ENCODE measurements around the gene GPX4.

GPX4 gene

DNA sequence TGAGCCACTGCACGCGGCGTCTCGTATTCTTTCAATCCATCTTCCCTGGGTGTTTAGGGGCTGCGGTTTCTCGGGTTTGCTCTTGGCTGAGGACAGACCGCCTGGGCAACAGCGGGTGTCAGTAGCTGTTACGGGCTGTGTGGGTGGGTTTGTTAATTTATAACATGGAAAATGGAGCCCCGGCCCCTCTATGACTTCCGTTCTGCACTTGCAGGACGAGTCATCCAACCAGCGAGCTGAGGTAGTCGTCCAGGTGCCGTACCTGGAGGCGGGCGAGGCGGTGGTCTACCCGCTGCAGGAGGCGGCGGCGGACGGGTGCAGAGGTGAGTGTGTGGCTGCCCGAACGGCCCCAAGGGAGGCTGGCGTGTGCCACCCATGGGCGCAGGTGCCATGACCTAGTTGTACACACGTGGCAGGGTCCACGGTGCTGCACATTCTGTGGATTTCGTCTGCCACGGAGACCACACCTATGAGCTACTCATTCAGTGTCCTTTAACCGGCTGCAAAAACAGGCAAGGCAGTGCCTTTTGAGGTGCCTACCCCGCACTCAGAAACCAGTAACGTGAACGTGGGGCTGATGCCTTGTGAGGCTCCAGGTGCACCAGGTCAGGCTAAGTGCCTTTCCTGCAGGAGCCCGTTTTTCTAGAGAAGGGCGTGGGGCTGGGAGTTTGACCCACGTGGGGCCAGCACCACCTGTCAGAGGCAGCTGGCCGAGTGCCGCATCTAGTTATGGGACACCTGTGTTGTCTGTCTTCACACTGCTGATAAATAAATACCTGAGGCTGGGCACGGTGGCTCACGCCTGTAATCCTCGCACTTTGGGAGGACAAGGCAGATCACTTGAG lies 19.5 kb upstream of the GPX4 start:
- DNase-seq (ENCODE audit: low spot score), result peak; percentile 77

DNA sequence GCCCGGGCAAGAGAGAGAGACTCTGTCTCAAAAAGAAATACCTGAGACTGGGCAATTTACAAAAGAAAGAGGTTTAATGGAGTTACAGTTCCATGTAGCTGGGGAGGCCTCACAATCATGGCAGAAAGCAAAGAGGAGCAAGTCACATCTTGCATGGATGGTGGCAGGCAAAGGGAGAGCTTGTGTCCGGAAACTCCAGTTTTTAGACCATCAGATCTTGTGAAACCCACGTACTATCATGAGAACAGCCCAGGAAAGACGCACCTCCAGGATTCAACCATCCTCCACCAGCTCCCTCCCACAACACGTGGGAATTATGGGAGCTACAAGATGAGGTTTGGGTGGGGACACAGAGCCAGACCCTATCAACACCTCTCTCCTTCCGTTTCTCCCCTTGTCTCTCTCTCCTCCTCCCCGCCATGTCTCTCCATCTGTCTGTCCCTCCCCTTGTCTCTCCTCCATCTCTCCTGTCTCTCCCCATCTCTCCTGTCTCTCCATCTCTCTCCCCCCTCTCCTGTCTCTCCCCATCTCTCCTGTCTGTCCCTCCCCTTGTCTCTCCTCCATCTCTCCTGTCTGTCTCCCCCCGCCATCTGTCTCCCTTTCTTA lies 18.6 kb upstream of the GPX4 start:
- DNase-seq (ENCODE audit: low spot score), result no peak

DNA sequence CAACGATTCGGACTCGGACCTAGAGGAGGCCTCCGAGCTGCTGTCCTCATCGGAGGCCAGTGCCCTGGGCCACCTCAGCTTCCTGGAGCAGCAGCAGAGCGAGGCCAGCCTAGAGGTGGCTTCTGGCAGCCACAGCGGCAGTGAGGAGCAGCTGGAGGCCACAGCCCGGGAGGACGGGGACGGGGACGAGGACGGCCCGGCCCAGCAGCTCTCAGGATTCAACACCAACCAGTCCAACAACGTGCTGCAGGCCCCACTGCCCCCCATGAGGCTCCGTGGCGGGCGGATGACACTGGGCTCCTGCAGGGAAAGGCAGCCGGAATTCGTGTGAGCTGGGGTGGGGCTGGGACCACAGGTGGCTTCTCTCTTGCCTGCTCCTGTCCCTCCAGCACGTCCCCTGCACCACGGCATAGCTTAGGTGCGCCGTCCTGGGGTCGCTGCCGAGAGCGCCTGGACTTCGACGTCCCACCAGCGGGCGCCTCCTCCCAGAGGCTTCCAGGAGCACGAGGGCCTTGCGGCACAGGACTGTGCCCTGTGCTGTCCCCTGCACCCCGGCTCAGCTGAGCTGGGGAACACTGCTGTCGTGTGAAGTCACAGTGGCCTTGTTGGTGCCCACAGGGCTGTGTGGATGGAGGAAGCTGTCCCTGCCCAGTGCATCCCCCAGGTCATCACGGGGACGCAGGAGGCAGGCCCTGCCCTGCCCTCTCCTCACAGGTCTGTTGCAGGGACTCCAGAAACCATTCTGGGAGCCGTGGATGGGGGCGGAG lies 17.9 kb upstream of the GPX4 start:
- no peak for DNase-seq (ENCODE audit: low spot score)

DNA sequence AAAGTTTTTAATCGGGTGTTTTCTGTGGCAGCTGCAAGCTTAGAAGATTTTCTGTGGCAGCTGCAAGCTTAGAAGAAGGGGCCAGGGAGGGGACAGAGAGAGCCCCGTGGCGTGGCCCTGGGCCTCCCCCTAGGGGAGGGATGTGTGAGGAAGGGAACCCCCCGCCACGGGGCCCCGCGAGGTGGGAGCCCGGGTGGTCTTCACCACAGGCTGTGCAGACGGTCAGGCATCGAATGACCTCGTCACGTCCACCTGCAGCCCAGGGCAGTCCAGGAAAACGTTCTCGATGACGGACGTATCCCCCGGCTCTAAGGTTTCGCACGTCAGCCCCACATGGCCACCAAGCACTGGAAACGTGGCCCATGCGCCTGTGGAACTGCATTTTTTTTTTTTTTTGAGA lies 17.2 kb upstream of the GPX4 start:
- no peak for DNase-seq (ENCODE audit: low spot score)

DNA sequence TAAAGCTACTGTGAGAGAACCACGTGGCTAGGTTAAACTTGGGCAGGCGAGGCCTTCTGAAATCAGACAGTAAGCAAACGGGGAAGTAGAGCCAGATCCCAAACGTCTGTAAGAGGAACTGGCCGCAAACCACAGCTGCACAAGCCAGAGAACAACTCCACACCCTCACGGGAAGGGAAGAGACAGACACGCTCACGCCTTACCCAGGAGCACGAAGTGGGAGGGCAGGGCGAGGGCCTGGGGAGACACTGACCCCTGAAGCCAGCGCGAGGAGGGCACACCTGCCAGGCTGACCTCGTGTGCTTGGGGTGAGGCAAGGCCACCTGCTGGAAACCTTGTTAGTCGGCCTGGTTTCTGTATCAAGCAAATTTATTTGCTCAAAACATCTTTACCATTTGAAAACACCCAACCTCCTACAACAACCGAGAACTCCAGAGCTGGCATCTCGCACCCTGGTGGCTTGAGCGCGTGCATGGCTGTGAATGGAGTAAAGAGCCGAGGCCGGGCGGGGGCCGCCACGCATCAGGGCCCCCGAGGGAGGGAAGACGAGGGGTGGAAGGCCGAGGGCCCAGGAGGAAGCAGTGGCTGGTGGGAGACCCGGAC lies 15.9 kb upstream of the GPX4 start:
- no peak for DNase-seq (ENCODE audit: low spot score)

DNA sequence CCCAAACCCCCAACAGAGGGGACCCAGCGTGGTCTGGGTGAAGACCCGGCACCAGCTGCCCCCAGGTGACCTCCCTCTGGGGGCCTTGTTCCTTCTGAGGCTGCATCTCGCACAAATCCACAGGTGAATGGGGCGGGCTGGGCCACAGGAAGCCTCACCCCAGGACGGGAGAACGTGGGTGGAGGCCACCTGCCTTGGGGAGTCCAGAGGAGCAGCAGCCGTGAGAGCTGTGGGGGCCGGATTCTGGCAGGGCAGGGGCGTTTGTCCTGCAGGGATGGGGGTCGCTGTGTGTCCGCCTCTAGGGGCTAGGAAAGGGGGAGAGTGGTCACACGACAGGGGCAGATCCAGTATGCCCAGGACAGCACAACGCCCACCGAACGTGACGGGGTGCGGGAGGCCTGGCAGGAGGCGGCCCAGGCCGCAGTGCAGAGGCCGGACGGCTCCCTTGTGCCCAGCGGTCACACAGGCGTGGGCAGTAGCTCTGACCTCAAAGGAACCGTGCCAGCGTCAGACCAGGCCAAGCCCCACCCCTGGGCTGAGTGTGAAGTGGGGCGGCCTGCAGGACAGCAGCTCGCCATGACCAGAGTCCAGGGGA lies 15.3 kb upstream of the GPX4 start:
- DNase-seq (ENCODE audit: low spot score), result no peak

DNA sequence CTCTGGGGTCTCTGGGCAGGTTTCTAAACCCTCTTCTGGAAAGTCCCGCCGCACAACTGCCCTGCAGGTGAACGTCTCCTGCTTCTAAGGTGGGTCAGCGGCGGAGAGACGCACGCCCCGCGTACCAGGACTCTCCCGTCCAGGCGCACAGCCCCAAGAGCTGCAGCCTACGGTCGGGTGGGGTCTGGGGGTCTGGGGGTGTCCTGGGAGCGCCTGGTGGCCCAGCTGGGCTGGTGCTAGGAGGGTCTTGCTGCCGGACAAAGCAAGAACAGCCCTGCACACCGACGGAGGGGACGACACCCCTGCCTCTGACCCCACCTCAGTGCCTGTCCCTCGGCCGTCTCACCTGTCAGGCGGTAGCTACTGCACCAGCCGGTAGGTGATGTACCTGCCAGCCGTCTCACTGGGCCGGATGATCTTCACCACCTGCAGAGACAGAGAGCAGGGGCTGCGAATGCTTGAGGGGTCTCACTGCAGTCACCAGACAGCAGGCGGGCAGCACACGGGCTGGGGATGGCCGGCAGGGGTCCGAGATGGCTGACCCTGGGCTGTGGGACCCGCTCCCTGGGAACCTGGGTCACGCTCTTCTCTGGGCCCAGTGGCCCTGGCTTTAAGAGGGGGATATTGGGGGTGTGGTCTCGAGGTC lies 14.5 kb upstream of the GPX4 start:
- no peak for DNase-seq (ENCODE audit: low spot score)

DNA sequence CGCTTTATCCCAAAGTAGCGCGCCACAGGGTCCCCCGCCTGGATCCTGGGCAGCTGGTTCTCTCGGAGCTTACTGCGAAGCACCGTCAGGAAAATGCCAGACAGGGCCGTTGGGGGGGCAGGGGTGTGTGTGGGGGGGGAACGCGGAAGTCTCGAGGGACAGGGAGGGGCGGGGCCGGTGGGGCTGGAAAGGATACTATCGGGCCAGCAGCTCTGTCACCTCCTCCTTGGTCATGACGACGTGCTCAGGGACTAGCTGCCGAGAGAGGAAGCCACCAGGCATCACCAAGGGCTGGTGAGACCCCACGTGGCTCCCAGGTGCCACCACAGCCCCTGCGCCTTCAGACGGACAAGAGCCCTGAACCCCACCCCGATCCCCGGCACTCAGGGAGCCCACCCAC lies 13.9 kb upstream of the GPX4 start:
- no peak for DNase-seq (ENCODE audit: low spot score)

DNA sequence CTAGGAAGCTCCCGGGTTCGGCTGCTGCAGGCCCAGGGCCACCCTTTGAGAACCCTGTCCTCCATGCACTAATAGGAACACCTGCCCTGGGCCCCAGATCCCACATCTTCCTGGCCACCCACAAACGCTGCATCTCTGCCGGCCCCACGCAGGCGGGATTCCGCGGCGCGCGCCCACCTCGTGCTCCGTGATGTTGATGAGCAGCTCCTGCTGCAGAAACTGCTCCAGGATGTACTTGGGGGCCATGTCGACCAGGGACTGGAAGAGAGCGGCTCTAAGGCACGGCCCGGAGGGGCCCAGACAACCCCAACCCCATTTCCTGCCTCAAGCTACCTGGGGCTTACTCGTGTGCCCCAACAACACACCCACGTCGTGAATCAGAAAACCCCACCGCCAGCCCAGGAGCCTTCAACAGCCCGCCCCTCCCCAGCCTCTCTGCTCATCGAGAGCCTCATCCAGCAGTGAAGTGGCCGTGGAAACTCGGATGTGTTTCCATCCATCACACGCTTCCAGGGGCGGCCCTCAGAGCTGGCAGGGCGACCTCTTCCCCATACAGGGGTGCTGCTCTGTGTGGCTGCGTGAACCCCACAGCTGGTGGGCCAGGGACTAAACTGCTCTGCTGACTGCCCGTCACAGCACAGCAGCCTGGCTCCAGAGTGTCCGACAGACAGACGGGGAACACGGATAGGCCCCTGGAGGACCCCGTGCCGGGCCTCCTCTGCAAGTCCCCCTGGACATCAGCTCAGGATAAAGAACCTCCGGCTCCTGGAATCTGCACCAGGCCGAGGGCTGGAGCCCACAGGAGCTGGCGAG lies 12.9 kb upstream of the GPX4 start:
- no peak for DNase-seq (ENCODE audit: low spot score)

DNA sequence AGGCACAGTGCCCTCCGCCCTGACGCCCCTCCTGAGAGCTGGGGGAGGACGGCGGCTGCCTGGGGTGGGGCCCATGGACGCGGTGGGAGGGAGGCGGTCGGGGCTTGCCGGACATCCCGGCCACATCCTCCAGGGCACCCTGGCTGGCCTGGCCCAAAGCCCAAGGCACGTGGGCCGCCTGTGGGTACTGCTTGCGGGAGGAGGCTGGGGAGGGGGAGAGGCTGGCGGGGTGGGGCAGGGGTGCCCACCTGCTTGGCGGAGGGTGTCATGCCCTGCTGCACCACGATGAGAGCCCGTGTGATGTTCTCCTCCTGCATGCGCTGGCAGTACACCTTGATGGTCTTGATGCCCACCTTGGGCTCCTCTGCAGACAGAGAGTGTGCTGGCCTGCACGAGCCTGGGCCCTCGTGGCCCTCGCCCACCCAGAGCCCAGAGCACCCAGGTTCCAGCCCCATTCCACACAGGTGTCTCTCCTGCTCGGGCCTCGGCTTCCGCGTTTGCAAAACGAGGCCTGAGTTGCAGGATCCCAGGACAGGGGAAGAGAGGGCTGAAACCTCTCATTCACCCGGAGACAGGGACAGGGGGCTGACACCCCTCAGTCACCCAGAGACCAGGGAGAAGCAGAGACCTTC lies 12.1 kb upstream of the GPX4 start:
- DNase-seq (ENCODE audit: low spot score), result no peak

DNA sequence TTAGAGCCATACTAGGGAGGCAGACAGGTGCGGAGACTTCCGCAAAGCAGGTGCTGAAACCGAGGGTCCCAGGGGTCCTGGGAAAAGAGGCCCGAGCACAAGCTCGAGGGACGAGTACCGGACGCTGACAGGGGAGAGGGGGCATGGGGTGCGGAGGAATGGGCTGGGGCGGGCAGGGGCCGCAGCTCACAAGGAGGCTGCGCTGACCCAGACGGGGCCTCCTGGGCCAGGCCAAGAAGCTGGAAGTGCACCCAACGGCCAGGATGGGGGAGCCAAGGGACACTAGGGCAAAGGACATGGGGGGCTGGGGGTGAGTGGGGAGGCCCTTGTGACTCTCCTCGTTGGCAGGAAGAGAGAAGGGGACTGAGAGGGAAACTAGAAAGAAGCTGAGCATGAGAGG lies 10.5 kb upstream of the GPX4 start:
- DNase-seq (ENCODE audit: low spot score), result no peak

DNA sequence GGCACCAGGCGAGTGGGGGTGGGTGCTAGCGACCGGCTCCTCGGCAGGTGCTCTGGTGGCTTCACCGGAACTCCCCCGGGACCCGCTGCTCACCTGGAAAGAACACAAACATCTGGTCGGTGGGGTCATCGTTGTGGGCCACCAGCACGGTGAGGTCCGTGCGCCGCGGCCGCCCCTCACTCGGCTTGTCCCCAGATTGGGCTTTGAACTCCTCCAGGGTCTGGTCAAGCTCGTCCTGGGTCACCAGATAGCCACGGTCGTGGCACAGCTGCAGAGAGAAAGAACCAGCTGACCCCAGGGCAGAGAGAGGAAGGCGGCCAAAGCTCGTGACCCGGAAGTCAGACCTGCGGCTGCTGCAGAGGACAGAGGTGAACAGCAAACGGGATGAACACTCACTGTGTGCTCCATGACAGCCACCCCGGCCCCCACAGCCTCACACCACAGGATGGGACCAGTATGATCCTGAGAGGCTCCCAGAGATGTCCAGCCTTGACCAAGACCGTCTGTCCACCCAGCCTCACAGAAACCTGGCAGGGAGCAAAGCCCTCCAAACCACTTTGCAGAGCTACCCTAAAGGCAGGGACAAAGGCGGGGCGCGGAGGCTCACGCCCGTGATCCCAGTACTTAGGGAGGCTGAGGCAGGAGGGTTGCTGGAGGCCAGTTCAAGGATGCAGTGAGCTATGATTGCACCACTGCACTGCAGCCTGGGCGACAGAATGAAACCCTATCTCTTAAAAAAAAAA lies 9.8 kb upstream of the GPX4 start:
- no peak for DNase-seq (ENCODE audit: low spot score)

DNA sequence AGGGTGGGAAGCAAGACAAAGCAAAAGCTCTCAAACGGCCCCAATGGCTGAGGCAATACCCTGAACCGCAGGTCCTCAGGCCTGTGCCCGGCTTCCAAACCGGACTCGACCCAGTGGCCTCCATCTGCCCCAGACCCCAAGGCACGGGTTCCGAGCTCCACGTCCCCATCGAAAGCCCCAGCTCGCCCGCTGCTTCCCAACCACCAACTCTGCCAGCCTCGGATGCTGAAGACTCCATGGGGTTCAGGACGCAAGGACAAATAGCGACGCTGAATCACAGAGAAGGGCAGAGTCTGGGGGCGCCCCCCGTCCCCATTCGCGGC lies 9.2 kb upstream of the GPX4 start:
- no peak for DNase-seq (ENCODE audit: low spot score)

DNA sequence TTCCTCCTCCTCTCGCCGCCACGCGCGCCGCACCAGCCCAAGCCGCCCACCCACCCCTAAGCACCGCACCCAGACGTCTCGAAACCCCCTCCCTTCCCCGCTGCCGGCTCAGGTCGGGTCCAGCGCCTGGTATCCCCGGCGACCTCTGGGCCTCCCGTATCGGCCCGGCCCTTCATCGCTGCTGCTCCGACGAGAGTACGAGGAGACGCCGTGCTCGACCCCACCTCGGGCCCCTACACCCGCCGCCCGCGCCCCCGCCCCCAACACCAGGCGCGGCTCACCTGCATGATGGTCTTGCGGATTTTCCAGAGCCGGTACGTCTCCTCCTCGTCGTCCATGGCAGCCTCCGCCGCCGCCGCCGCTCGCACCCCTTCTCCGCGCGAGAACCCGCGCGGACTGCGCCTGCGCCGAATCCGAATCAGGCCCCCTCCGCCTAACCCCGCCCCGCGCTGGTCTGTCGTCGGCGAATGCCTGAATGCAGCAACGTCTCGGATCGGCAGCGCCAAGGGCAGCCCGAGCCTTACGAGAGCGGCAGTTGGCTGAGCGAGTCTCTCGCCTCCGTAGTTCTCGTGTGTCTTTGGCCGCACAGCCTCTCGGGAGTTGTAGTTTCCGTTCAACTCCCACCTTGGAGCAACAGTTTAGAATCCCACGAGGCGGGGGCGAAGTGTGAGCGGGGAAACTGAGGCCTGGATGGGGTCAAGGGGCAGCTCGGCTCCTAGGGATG lies 8.7 kb upstream of the GPX4 start, which contains the start of gene POLR2E:
Gene POLR2E, minus strand, starts transcription at position 398 of the 724 bp plus-strand sequence. Its CDS starts 60 bp downstream, at position 338.
- DNase-seq (ENCODE audit: low spot score), result peak; percentile 98

DNA sequence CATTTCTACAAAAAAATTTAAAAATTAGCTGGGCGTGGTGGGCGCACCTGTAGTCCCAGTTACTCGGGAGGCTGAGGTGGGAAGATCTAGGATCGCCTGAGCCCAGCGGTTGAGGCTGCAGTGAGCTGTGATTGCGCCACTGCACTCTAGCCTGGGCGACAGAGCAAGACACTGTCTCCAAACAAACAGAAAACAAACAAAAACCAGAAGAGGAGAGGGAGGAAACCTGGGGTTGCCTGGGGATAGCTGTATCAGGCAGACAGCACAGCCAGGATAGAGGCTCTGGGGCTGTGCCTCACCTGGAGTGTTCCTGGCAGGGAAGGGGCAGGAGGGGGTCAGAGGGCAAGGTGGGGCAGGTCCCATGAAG lies 6.0 kb upstream of the GPX4 start:
- DNase-seq (ENCODE audit: low spot score), result no peak

DNA sequence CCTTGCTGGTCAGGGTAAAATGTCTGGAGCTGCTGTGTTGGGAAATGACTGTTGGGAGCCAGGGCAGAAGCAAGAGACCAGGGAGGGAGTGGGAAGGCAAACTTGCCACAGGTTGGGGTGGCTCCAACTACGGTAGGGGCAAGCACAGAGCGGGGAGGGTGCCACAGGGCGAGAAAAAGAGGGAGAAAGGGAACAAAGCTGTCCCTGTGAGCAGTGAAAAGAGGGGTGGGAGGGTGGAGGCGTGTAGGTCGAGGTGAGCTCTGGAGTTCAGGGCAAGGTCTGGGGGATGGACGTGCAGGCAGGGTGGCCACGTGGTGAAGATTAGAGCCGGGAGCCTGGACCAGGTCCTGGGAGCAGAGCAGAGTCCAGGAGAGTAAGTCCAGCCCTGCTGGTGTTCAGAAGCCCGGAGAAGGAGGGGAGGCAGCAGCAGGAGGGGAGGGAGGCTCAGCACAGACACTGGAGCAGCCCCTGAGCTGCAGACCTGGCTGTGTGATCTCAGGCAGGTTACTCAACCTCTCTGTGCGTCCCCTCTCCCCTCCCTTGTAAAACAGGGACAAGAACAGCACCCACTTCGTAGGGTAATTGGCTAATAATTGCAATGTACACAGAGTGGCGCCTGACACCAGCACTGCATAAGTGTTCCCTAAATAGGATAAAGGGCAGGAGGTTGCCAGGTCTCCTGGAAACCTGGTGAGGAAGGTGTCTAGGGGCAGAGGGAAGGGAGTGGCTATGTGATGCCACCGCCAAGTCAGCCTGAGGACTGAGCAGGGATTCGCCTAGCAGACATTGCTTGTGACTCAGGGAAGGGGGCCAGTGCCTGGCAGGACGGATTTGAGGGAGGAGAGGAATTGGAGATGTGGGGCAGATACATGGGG lies 5.4 kb upstream of the GPX4 start:
- no peak for DNase-seq (ENCODE audit: low spot score)

DNA sequence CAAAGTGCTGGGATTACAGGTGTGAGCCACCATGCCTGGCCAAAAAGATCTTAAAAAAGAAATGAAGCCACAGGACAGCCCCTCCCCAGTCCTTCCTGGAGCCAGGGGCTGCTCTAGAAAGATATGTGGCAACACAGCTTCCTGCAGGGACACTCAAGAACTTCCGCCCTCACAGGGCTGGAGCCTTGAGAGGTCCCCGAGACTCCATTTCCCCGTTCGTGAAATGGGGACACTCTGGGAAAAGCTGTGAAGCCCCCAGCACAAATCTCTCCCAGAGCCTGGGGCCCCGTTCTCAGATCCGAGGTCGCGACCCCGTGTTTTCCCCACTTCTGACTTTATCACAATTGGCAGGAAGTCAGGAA lies 2.5 kb upstream of the GPX4 start:
- no peak for DNase-seq (ENCODE audit: low spot score)
